Prostate gland (tissue), 2 donors: Measurements from ENCODE around the gene PHF23. TPM values are rescaled to one million over a fixed set of nuclear protein-coding genes. Genes with fewer than 3 reads are reported as not detected.
"Not testable (repeated sequence)": the region's sequence is repeated elsewhere in the genome, so short reads cannot be mapped to it uniquely, and the experiment has no call there.

Source experiments
- DNase-seq: peaks from one replicate; pipeline ENCODE4 v3.0.0-alpha.2; 2019; ENCODE audit warnings: low spot score
- H3K27ac ChIP-seq, 2 donors: fragments of 200-600 bp; sonication (generic); 2 replicates each; pipeline ENCODE4 v1.5.1; 2017 to 2019
- H3K27me3 ChIP-seq: fragments of 200-600 bp; sonication (generic); replicated peaks from 2 replicates; pipeline ENCODE4 v1.5.1; 2019; ENCODE audit not compliant: insufficient read depth
- H3K36me3 ChIP-seq, 2 donors: fragments of 200-600 bp; sonication (generic); 1 replicate in 1 of 2; 2 replicates in 1 of 2; pipeline versions ENCODE4 v1.5.1 to v1.8.1; 2017 to 2019
- H3K4me1 ChIP-seq: fragments of 200-600 bp; sonication (generic); replicated peaks from 2 replicates; pipeline ENCODE4 v1.5.1; 2019
- H3K4me3 ChIP-seq, 2 donors: fragments of 200-600 bp; sonication (generic); 2 replicates each; pipeline ENCODE4 v1.5.1; 2017 to 2019
- H3K9me3 ChIP-seq: fragments of 200-600 bp; sonication (generic); 2 replicates; pipeline ENCODE4 v1.5.1; 2017
- POLR2A ChIP-seq: fragments of 450-650 bp; IDR thresholded peaks from one replicate; pipeline ENCODE4 v1.6.1; 2016; ENCODE audit warnings: antibody characterized with exemption, mild to moderate bottlenecking
- POLR2AphosphoS5 ChIP-seq: sonication (generic); formaldehyde crosslinking; IDR thresholded peaks from one replicate; pipeline ENCODE4 v1.6.1; 2017; ENCODE audit warnings: antibody characterized with exemption
- WGBS: methylation state at CpG from one replicate; pipeline ENCODE4 v1.1.5; 2018; 5-methylcytosine and 5-hydroxymethylcytosine counted together
- intact Hi-C: fragments of 100-400 bp; cut with DNase I; formaldehyde crosslinking; loops from one replicate; pipeline ENCODE4 v1.14.2; 2022
- total RNA-seq, 2 donors: library from RNA; depleted of rRNA; stranded (reverse); fragments of >200 nt; gene quantifications; one replicate each; pipeline ENCODE4 v1.1.0, GENCODE V29; 2016
- TF ChIP-seq, protein P1 (sequence below), 4 experiments: fragments of 200-600 bp in 2 of 4; fragments of 450-650 bp in 2 of 4; sonication (generic) in 2 of 4; IDR thresholded peaks; 1 replicate in 3 of 4; 2 replicates in 1 of 4; pipeline ENCODE4 v1.5.1; 2016 to 2019; ENCODE audit warnings: antibody characterized with exemption in 4 of 4, mild to moderate bottlenecking in 2 of 4, moderate library complexity in 2 of 4

PHF23 gene
- total RNA-seq, 2 donors from 2014 or later, result 41.2 to 92.5 TPM

GRCh38 chr17:7249830-7250229 lies 10.6 kb upstream of the PHF23 start:
- Histone ChIP-seq H3K27ac (peak overlapping the region in 1 of 2 donors; percentile 100), H3K36me3 (peaks cover 0 to 6% of the 10 kb centered on the region in 2 donors), H3K4me3 (peak overlapping the region in 1 of 2 donors; percentile 98), H3K9me3 (no peaks in the 10 kb centered on the region), H3K27me3 (no peaks in the 10 kb centered on the region), H3K4me1 (peaks cover 13% of the 10 kb centered on the region)
- 93% methylated on average over 7 of the region's 7 CpGs for WGBS
- no peak for DNase-seq
- intact Hi-C loops, result no loop called here
- no peak for TF ChIP-seq POLR2A
- TF ChIP-seq POLR2AphosphoS5, result no peak
- TF ChIP-seq, protein P1, sequence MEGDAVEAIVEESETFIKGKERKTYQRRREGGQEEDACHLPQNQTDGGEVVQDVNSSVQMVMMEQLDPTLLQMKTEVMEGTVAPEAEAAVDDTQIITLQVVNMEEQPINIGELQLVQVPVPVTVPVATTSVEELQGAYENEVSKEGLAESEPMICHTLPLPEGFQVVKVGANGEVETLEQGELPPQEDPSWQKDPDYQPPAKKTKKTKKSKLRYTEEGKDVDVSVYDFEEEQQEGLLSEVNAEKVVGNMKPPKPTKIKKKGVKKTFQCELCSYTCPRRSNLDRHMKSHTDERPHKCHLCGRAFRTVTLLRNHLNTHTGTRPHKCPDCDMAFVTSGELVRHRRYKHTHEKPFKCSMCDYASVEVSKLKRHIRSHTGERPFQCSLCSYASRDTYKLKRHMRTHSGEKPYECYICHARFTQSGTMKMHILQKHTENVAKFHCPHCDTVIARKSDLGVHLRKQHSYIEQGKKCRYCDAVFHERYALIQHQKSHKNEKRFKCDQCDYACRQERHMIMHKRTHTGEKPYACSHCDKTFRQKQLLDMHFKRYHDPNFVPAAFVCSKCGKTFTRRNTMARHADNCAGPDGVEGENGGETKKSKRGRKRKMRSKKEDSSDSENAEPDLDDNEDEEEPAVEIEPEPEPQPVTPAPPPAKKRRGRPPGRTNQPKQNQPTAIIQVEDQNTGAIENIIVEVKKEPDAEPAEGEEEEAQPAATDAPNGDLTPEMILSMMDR (IDR thresholded peaks at IDR 0.05), result no peak

GRCh38 chr17:7249214-7249613 lies 10.0 kb upstream of the PHF23 start:
- Histone ChIP-seq H3K9me3 (no peaks in the 10 kb centered on the region), H3K4me3 (no peak overlapping the region), H3K4me1 (peaks cover 13% of the 10 kb centered on the region), H3K27ac (peak overlapping the region in 1 of 2 donors; percentile 100), H3K36me3 (peaks cover 0 to 9% of the 10 kb centered on the region in 2 donors), H3K27me3 (no peaks in the 10 kb centered on the region)
- no peak for DNase-seq
- intact Hi-C loops, result no loop called here
- 80% methylated on average over 6 of the region's 6 CpGs for WGBS
- TF ChIP-seq POLR2A, result no peak
- TF ChIP-seq, protein P1 (IDR thresholded peaks at IDR 0.05), result no peak
- no peak for TF ChIP-seq POLR2AphosphoS5

DNA sequence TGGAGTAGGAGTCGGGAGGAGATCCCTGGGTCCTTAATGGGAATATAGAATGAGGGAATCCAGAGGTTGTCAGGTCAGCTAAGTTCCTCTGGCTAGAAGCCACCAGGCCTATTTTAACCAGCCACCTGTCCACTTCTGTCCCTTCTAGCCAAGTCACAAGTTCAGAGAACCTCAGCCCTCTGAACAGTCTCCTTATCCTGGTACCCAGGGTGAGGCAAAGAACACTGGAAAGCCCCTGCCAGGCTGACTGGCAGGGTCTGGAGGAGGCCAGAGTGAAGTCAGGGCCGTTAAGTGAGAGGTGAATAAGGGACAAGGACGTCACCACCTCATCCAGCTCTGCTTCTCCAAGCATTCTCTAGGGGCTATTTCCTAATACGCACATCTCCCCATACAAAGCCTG lies 9.5 kb upstream of the PHF23 start:
- Histone ChIP-seq H3K9me3 (no peaks in the 10 kb centered on the region), H3K4me3 (no peak overlapping the region), H3K27ac (peak overlapping the region in 1 of 2 donors; percentile 100), H3K36me3 (peaks cover 0 to 9% of the 10 kb centered on the region in 2 donors), H3K27me3 (no peaks in the 10 kb centered on the region), H3K4me1 (peaks cover 13% of the 10 kb centered on the region)
- intact Hi-C loops, result no loop called here
- 79% methylated on average over 4 of the region's 4 CpGs for WGBS
- no peak for DNase-seq
- no peak for TF ChIP-seq POLR2AphosphoS5
- TF ChIP-seq, protein P1 (IDR thresholded peaks at IDR 0.05), result no peak
- TF ChIP-seq POLR2A, result no peak

DNA sequence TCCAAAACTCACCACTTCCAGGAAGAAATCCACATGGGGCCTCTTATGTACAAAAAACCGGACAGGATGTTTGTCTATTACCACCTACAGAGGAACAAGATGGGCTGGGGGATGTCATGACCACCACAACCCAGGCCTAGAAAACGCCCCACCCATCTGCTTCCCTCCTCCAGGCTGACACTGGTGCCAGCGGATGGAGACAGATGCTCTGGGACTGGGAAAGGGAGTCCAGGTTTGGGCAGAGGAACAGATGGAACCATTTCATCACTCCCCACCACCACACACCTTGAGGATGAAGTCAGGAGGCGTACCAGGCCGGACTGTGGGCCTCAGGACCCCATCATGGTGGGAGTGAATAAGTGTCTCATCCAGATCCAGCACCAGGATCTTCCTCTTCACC lies 7.5 kb upstream of the PHF23 start:
- H3K36me3 ChIP-seq, result peaks cover 0 to 9% of the 10 kb centered on the region in 2 donors
- TF ChIP-seq POLR2A (no peak), POLR2AphosphoS5 (no peak)
- TF ChIP-seq, protein P1 (IDR thresholded peaks at IDR 0.05), result no peak
- 82% methylated on average over 5 of the region's 5 CpGs for WGBS
- intact Hi-C loops, result no loop called here
- no peak overlapping the region for H3K4me3 ChIP-seq
- H3K9me3 ChIP-seq, result no peaks in the 10 kb centered on the region
- no peak overlapping the region for H3K27ac ChIP-seq
- DNase-seq, result no peak
- H3K4me1 ChIP-seq, result peaks cover 13% of the 10 kb centered on the region
- H3K27me3 ChIP-seq, result no peaks in the 10 kb centered on the region

DNA sequence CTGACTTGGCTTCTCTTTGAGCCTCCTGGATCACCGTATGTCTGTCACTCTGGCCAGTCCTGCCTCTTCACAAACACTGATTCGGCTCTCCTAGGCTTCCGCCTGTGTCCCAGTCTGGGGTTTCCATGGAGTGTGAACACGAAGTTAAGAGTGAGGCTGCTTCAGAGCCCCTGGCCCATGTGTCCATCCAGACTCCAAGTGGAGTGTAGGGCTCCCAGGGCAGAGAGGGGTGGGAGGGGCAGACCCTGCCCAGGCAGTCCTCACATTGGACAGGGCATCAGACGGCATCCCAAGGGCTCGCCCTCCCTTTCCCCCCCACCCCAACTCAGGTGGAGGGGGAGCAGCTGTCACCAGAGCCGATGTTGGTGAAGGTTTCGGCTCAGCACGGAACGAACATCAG lies 4.6 kb upstream of the PHF23 start:
- H3K9me3 ChIP-seq, H3K27me3 ChIP-seq: not testable (repeated sequence)
- peaks cover 0 to 18% of the 10 kb centered on the region in 2 donors for H3K36me3 ChIP-seq

More for the DNA sequence above, 4.6 kb upstream of the PHF23 start:
- DNase-seq, H3K4me3 ChIP-seq, intact Hi-C loops: not testable (repeated sequence)
- H3K27ac ChIP-seq, result peak overlapping the region; percentile 98
- H3K4me1 ChIP-seq, result peaks cover 14% of the 10 kb centered on the region
- 71% methylated on average over 10 of the region's 10 CpGs for WGBS
